Cardiac fibroblast (primary cell): Measurements from ENCODE around the gene LIMCH1.

ENCODE experiments used
- DNase-seq, 2 donors: peaks; one replicate each; pipeline versions ENCODE4 v3.0.0 to v3.0.0-alpha.2; 2010; ENCODE audit warnings: low read depth in 2 of 2
- H3K4me3 ChIP-seq, 2 donors: replicated peaks in 1 of 2; 1 replicate in 1 of 2; 2 replicates in 1 of 2; pipeline ENCODE4 v1.5.1; 2011; ENCODE audit warnings: low read depth in 2 of 2, low read length in 2 of 2, mild to moderate bottlenecking in 2 of 2, moderate library complexity in 1 of 2
- TF ChIP-seq, protein P1 (sequence below): IDR thresholded peaks from one replicate; pipeline ENCODE4 v1.5.1; 2011; ENCODE audit warnings: low read depth, mild to moderate bottlenecking, low read length, inconsistent platforms

The LIMCH1 gene

DNA sequence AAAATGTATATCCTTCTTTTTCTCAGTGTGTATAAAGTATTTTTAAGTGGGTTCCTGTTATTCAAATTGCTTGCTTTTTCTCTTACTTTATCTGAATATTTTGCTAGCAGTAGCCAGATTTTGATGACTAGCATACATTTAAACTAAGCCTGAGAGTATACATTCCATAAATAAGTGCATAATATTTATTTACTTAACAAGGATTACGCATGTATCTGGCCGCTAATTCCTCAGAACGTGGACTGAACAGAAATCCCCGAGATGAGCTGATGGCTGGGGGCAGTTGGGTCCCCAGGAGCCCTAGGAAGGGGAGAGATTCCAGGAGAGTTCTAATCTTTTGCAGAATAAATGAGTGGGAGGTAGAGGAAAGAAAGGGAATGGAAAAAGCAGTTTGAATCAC lies 119.6 kb downstream of the LIMCH1 start:
- TF ChIP-seq, protein P1, sequence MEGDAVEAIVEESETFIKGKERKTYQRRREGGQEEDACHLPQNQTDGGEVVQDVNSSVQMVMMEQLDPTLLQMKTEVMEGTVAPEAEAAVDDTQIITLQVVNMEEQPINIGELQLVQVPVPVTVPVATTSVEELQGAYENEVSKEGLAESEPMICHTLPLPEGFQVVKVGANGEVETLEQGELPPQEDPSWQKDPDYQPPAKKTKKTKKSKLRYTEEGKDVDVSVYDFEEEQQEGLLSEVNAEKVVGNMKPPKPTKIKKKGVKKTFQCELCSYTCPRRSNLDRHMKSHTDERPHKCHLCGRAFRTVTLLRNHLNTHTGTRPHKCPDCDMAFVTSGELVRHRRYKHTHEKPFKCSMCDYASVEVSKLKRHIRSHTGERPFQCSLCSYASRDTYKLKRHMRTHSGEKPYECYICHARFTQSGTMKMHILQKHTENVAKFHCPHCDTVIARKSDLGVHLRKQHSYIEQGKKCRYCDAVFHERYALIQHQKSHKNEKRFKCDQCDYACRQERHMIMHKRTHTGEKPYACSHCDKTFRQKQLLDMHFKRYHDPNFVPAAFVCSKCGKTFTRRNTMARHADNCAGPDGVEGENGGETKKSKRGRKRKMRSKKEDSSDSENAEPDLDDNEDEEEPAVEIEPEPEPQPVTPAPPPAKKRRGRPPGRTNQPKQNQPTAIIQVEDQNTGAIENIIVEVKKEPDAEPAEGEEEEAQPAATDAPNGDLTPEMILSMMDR, result no peak
- H3K4me3 ChIP-seq, result no peak overlapping the region
- DNase-seq, result no peak

- H3K4me3 ChIP-seq, result no peak overlapping the region
- TF ChIP-seq, protein P1, result no peak
Measured at GRCh38 chr4:41658163-41658562, 120.2 kb downstream of the LIMCH1 start.

DNA sequence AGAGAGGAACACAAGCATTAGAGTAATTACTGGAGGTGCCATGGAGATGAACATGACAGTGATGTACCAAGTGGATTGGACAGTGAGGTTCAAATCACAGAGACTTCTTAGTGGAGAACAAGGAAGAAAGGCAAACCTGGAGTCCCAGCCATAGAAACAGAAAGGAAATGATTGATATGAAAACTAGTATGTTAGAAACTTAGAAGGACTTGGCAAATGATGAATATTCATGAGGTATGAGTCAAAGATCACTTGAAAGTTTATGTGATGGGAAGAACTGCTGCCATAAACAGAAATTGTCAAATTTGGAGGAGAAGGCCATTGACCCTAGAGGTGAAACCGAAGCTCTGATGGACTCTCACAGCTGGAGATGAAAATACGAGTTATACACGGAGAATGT lies 122.4 kb downstream of the LIMCH1 start:
- no peak for DNase-seq
- no peak overlapping the region for H3K4me3 ChIP-seq
- TF ChIP-seq, protein P1, result no peak

More at GRCh38 chr4:41658163-41658562, 120.2 kb downstream of the LIMCH1 start:
- DNase-seq, result no peak

DNA sequence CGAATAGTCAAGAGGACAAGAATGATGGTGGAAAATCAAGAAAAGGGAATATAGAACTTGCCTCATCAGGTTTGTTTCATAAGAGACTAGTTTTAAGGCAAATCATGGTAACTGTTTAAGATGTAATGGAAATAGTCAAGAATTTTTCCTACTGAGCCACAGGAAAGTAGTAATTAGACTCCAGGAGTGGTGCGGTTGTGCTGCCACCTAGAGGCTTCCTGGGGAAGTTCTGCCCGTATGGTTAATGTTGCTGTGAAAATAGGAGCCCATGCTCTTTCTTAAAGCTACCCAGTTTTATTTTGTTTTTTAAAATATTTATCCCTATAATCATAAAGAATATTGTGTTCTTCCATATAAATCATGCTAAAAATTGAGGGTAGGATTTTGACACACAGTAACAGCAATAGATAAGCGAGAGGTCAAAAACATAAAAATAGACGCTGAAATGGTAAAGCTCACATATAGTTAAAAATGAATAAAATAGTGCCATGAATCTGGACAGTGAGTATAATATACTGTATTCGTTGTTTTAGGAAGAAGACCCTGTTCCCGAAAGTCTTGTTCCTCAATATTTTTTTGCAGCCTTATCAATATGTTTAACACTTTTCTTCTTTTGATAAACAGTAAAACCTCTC lies 123.6 kb downstream of the LIMCH1 start:
- TF ChIP-seq, protein P1, result peak; percentile 98
- DNase-seq, result peak; percentile 65 to 70
- no peak overlapping the region for H3K4me3 ChIP-seq

DNA sequence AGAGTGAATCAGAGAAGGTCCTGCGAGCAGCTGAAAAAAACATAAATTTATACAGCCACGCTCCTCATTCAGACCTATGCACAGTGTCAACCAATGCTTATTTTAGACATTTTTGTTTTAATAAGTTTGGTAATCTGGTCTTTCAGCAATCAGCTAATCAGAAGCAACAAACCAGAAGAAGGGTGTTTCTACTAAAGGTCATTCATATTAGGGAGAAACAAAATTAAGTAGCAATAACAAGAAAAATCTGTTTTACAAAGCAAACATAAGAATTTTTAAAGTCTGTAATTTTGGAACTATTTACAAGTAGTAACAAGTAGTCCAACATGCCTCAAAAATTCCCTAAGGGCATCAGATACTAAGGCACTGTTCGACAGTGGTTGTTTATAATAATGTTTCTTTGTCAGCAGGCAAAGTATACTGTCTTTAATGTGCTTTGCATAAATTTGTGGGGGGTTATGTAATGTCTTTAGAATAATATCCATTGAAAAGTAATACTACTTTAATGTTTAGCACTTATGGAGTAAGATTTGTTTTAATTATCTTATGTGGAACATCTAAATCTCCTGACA lies 127.8 kb downstream of the LIMCH1 start:
- TF ChIP-seq, protein P1, result no peak
- DNase-seq, result no peak

GRCh38 chr4:41668024-41668423 lies 130.1 kb downstream of the LIMCH1 start:
- no peak for DNase-seq
- H3K4me3 ChIP-seq, result no peak overlapping the region
- TF ChIP-seq, protein P1, result no peak

More for the DNA sequence above, 127.8 kb downstream of the LIMCH1 start:
- H3K4me3 ChIP-seq, result no peak overlapping the region

DNA sequence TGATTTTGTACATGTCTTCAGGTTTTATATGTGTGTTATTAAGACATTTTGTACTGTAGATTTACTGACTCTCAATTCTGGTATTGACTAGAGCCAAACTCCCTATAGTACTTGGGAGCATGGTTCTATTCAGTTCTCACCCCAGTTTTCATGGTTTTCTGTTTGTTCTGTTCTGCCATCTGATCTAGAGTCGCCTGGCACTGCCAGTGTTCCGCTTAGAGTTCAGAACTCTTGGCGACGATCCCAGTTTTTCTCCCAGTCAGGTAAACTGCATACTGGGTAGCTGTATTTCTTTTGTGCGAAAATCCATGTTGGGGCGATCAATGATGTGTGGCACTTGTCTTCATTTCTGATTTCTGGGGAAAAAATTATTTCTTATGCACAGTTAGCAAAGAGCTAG lies 132.6 kb downstream of the LIMCH1 start:
- no peak overlapping the region for H3K4me3 ChIP-seq
- no peak for DNase-seq
- TF ChIP-seq, protein P1, result no peak
